Activated naive CD4-positive, alpha-beta T cell treated with anti-CD3 and anti-CD28 coated beads for 36 hours (primary cell): ENCODE data around the gene CYS1. TPM values are rescaled to one million over a fixed set of nuclear protein-coding genes. Genes with fewer than 3 reads are reported as not detected.

ENCODE experiments used
- CTCF ChIA-PET: fragments of 350-600 bp; sonication (Branson Sonifier 250); formaldehyde crosslinking; loops from one replicate; lab custom pipeline; 2021; ENCODE audit warnings: antibody characterized with exemption; lab: Charles Lee
- DNase-seq: peaks from one replicate; pipeline ENCODE4 v3.0.0-alpha.2; 2020
- H3K27ac Mint-ChIP-seq: one replicate; pipeline ENCODE4 v1.8.0; 2021; ENCODE audit warnings: mild to moderate bottlenecking, mixed read lengths
- H3K27me3 Mint-ChIP-seq: one replicate; pipeline ENCODE4 v1.8.0; 2021; ENCODE audit warnings: low read depth, mixed read lengths
- H3K36me3 Mint-ChIP-seq: one replicate; pipeline ENCODE4 v1.8.0; 2021; ENCODE audit warnings: low read depth, mixed read lengths
- H3K4me1 Mint-ChIP-seq: one replicate; pipeline ENCODE4 v1.8.0; 2021; ENCODE audit warnings: low read depth, mixed read lengths
- H3K4me3 Mint-ChIP-seq: one replicate; pipeline ENCODE4 v1.8.0; 2021; ENCODE audit warnings: mild to moderate bottlenecking, moderate library complexity, mixed read lengths
- H3K9me3 Mint-ChIP-seq: one replicate; pipeline ENCODE4 v1.8.0; 2021; ENCODE audit warnings: mixed read lengths
- intact Hi-C: fragments of 100-400 bp; cut with micrococcal nuclease; formaldehyde crosslinking; loops from one replicate; pipeline ENCODE4 v1.15.1; 2023
- total RNA-seq, 2 experiments: library from RNA; stranded (reverse); gene quantifications; one replicate each; pipeline ENCODE4 v1.2.3, GENCODE V29; 2021

Gene CYS1
- total RNA-seq, 2 experiments from 2014 or later, result not detected

DNA sequence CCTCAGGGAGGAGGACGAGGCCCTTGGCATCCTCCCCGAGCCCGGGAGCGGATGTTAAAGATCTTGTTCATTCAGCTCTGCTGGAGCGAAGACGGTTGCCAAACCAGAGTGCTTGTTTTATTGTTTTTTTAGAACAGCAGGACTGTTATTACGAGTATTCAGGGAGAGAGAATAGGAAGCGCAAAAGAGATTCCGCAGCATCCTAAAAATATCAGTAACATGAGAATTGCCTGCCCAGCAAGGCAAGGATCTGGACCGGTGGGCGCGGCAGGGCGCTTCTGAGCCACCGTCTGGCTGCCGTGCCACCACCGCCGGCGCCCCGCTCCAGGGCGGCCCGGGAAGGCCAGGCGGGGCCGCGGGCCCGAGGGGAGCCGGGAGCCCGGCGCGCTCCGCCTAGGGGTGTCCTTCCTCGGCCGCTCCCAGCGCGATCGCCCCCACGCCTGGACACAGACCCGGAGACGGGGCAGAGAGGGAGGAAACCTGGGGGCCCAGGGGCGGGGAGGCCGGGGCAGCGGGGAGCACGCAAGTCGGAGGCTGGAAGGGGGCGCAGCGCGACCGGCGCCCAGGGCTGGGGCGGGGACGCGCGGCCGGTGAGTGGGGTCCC lies 843 bp downstream of the CYS1 start:
- Mint-ChIP-seq H3K4me1 (peaks cover 10% of the 10 kb centered on the region), H3K4me3 (peak overlapping the region; percentile 68), H3K36me3 (no peaks in the 10 kb centered on the region), H3K9me3 (no peaks in the 10 kb centered on the region), H3K27me3 (peaks cover 77% of the 10 kb centered on the region), H3K27ac (no peak overlapping the region)
- CTCF ChIA-PET, result interaction anchor here (0.9 to 1.6 kb wide), 4 partner anchors 18 to 356 kb away, joined by 3 to 5 read pairs (median 4); no protein-coding TSS in a partner anchor
- peak; percentile 21 for DNase-seq
- intact Hi-C loops, result no loop called here

DNA sequence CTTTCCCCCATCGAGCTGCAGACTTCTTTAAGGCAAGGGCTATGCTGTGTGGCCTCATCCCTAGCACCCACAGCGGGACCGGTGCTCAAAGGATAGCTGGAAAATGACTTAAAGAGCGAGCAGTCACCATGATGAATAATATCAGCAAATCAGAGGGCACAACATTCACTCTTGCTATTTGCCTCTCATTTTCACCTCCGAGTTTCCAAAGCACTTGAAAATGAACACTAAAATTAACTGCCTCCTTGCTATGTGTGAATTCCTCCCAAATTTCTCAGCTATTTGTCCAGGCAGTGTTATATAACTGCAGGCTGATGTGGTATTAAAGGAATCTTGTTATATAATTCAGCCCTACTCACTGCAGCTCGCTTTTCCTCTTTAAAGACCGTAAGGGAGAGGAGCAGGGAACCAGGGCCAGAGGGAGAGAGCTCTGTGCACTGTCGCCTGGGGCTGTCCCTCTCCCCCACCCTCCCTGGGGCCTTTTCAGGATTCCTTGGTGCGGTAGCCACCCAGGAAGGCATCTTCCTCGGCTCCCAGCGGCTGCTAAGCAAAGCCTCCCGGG lies 1.4 kb downstream of the CYS1 start:
- H3K27me3 Mint-ChIP-seq, result peaks cover 77% of the 10 kb centered on the region
- CTCF ChIA-PET, result interaction anchor here (0.9 to 1.6 kb wide), 4 partner anchors 18 to 357 kb away, joined by 3 to 5 read pairs (median 4); no protein-coding TSS in a partner anchor
- peak overlapping the region; percentile 68 for H3K4me3 Mint-ChIP-seq
- intact Hi-C loops, result no loop called here
- H3K9me3 Mint-ChIP-seq, result no peaks in the 10 kb centered on the region
- no peaks in the 10 kb centered on the region for H3K36me3 Mint-ChIP-seq
- H3K27ac Mint-ChIP-seq, result no peak overlapping the region
- H3K4me1 Mint-ChIP-seq, result peaks cover 10% of the 10 kb centered on the region
- no peak for DNase-seq

DNA sequence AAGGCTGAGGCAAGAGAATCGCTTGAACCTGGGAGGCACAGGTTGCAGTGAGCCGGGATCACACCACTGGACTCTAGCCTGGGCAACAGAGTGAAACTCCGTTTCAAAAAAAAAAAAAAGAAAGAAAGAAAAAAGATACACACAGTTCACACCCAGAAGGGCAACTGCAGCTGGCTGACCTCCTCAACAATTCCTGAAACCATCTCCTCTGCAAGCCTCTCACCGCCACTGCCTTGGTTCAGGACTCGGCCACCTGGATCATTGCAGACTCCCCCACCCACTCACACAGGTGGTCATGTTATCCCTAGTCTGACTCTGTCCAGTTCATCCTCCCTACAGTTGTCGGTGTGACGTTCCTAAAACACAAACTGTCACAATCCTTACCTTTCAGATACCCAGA lies 2.2 kb downstream of the CYS1 start:
- no peak overlapping the region for H3K27ac Mint-ChIP-seq
- no peak overlapping the region for H3K4me3 Mint-ChIP-seq

DNA sequence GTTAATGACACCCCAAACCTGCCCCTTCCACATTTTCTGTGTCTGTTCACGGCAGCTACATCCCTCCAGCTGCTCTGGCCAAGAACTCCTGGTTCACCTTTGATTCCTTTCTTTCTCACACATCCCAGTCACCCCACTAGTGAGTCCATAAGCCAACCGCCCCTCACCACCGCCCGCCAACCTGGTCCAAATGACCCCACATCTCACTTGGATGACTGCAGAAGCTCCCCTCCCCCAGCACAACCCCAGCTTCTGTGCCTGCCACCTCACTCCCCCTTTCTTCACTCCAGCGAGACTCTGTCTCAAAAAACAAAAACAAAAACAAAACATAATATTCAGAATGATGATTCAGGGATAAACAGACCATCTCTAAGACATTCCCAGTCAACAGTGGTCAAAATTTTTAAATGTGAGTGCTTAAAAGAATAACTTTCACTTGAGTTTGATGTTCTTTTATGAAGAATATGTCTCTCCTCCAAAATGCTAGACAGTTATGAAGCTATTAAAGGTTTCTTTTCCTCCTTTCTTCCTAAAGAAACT lies 3.2 kb downstream of the CYS1 start:
- Mint-ChIP-seq H3K4me3 (no peak overlapping the region), H3K9me3 (no peaks in the 10 kb centered on the region), H3K36me3 (no peaks in the 10 kb centered on the region), H3K27me3 (peaks cover 69% of the 10 kb centered on the region), H3K4me1 (peaks cover 12% of the 10 kb centered on the region), H3K27ac (no peak overlapping the region)
- CTCF ChIA-PET, result interaction anchor here (2.2 kb wide), 1 partner anchor 20 kb away, joined by 8 read pairs; no protein-coding TSS in a partner anchor
- no peak for DNase-seq
- intact Hi-C loops, result no loop called here

More for the DNA sequence above, 2.2 kb downstream of the CYS1 start:
- intact Hi-C loops, result no loop called here
- peaks cover 74% of the 10 kb centered on the region for H3K27me3 Mint-ChIP-seq
- no peaks in the 10 kb centered on the region for H3K9me3 Mint-ChIP-seq
- peaks cover 10% of the 10 kb centered on the region for H3K4me1 Mint-ChIP-seq
- CTCF ChIA-PET, result interaction anchor here (1.0 to 2.2 kb wide), 2 partner anchors 19 kb away, joined by 5 to 8 read pairs; no protein-coding TSS in a partner anchor
- no peak for DNase-seq
- H3K36me3 Mint-ChIP-seq, result no peaks in the 10 kb centered on the region

DNA sequence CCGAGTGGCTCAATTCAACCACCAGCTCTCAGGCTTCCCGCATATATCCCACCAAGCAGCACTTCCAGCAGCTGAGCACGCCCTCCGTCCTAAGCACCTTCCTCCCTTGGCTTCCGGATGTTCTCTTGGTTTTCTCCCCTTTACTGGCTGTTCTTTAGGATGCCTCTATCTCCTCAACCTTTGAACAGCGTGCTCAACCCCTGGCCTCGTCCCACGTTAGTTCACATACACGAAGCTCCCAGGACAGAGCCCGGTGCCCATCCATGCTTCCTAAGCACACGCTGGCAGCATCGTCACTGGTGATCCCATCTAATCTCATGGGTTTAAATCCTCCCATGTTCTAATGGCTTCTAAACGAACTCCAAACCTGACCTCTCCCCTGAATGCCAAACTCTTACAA lies 3.7 kb downstream of the CYS1 start:
- Mint-ChIP-seq H3K4me3 (no peak overlapping the region), H3K9me3 (no peaks in the 10 kb centered on the region), H3K36me3 (no peaks in the 10 kb centered on the region), H3K4me1 (peaks cover 10% of the 10 kb centered on the region), H3K27me3 (peaks cover 67% of the 10 kb centered on the region), H3K27ac (no peak overlapping the region)
- CTCF ChIA-PET, result interaction anchor here (2.2 kb wide), 1 partner anchor 20 kb away, joined by 8 read pairs; no protein-coding TSS in a partner anchor
- intact Hi-C loops, result no loop called here
- DNase-seq, result no peak

DNA sequence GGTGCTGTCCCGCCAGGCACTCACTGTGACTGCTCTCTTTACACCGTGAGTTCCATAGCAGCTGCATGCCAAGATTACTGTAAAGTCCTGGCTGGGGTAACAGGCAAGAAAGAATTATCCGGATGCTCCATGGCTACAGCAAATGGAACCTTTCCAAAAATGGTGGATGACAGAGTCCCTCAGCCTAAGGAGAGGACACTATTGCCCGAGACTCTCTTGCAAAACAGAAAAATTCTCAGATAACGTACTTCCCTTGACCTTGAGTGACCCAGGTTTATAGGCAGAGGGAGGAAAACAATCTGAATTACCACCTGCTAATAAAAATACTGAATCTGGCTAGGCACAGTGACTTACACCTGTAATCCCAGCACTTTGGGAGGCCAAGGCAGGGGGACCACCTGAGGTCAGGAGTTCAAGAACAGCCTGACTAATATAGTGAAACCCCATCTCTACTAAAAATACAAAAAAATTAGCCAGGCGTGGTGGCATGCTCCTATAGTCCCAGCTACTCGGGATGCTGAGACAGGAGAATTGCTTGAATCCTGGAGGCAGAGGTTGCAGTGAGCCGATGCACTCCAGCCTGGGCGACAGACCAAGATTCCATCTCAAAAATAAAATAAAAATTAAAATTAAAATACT lies 4.5 kb downstream of the CYS1 start:
- Mint-ChIP-seq H3K9me3 (no peaks in the 10 kb centered on the region), H3K4me1 (peaks cover 4% of the 10 kb centered on the region), H3K36me3 (no peaks in the 10 kb centered on the region), H3K27me3 (peaks cover 61% of the 10 kb centered on the region), H3K27ac (no peak overlapping the region), H3K4me3 (no peak overlapping the region)
- intact Hi-C loops, result no loop called here
- DNase-seq, result no peak
- CTCF ChIA-PET, result interaction anchor here (0.6 to 6.9 kb wide), 7 partner anchors 14 to 357 kb away, joined by 3 to 124 read pairs (median 33); no protein-coding TSS in a partner anchor

DNA sequence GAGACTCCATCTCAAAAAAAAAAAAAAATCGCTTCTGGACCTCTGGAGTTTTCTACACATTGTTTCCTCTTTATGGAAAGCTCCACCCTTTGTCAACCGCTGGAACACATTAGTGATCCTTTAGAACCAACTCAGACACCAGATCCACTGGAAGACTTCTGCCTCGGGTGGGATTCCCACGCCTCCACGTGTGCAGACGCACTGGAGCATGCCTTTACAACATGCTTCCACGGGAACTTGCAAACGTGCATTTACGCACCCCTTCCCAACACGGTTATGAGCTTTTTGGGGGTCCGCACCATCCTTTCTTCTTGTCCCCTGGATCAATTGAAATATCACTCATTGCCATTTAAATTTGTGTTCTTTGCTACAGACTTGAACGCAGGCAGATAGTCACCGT lies 5.1 kb downstream of the CYS1 start:
- Mint-ChIP-seq H3K36me3 (no peaks in the 10 kb centered on the region), H3K4me3 (no peak overlapping the region), H3K9me3 (no peaks in the 10 kb centered on the region), H3K4me1 (peaks cover 4% of the 10 kb centered on the region), H3K27me3 (peaks cover 59% of the 10 kb centered on the region), H3K27ac (no peak overlapping the region)
- no peak for DNase-seq
- CTCF ChIA-PET, result interaction anchor here (0.6 to 6.9 kb wide), 7 partner anchors 15 to 358 kb away, joined by 3 to 124 read pairs (median 33); no protein-coding TSS in a partner anchor
- intact Hi-C loops, result no loop called here

DNA sequence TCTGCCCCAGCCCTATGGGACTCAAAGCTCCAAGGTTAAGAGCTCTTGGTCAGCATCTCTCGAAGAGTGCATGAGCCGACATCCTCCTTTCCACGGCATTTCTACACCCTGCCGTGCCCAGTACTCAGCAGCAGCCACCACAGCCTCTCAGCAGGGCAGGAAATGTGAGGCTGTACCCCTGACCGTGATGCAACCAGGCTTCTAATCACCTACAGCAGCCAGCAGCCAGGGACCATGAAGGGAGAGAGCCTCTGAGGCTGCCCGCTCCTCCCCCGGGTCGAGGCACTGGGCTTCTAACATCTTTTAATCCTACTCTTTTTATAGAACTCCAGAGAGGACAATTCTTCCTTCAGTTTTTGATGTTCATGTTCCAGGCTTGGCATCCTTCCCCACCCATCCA lies 6.5 kb downstream of the CYS1 start:
- Mint-ChIP-seq H3K27ac (no peak overlapping the region), H3K4me3 (no peak overlapping the region), H3K27me3 (peaks cover 53% of the 10 kb centered on the region), H3K9me3 (no peaks in the 10 kb centered on the region), H3K4me1 (peaks cover 1% of the 10 kb centered on the region), H3K36me3 (no peaks in the 10 kb centered on the region)
- intact Hi-C loops, result loop anchor here (2.0 to 5.0 kb wide), 3 partner anchors 67 to 587 kb away; partner anchors contain the start of gene HPCAL1
- DNase-seq, result no peak
- CTCF ChIA-PET, result interaction anchor here (0.6 to 6.9 kb wide), 21 partner anchors 9 to 629 kb away, joined by 3 to 124 read pairs (median 11); no protein-coding TSS in a partner anchor

DNA sequence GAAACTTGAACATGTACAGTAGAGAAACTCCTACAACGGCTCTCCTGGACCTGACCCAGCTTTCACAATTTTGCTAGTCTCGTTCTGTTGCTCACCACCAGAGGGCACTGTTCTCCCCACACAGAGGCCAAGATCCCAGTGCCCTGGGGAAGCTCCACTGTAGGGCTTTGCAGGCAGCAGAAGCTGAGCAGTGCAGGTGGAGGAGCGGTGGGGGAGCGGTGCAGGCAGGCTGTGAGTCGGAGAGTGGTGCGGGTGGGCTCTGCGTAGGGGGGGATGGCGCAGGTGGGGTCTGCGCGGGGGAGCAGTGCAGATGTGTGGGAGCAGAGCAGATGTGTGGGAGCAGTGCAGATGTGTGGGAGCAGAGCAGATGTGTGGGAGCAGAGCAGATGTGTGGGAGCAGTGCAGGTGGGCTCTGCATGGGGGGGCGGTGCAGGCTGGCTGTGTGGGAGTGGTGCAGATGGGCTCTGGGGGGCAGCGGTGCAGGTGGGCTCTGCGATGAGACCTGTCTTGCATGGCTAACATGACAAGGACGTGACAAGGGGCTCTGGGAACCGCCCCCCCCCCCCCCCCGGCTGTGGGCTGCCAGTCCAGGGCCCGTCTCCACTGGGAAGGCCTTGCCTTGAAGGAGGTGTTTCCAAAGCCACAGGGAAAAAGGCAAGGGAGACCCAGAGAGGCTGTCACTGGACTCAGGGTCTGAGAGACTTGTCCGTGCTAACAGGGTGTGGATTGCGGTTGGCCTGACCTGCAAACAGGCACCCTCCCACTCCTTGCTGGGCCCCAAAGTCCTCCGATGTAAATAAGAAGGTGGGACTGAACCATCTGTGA lies 7.3 kb downstream of the CYS1 start:
- Mint-ChIP-seq H3K9me3 (peaks cover 2% of the 10 kb centered on the region), H3K27me3 (peaks cover 45% of the 10 kb centered on the region), H3K27ac (no peak overlapping the region), H3K36me3 (no peaks in the 10 kb centered on the region), H3K4me3 (no peak overlapping the region), H3K4me1 (peaks cover 1% of the 10 kb centered on the region)
- CTCF ChIA-PET, result interaction anchor here (0.6 to 6.9 kb wide), 52 partner anchors 8 to 780 kb away, joined by 3 to 124 read pairs (median 4); partner anchors contain the start of gene CYS1
- intact Hi-C loops, result loop anchor here (1.0 to 5.0 kb wide), 8 partner anchors 24 to 595 kb away; partner anchors contain the start of gene HPCAL1
- DNase-seq, result peak; percentile 88

DNA sequence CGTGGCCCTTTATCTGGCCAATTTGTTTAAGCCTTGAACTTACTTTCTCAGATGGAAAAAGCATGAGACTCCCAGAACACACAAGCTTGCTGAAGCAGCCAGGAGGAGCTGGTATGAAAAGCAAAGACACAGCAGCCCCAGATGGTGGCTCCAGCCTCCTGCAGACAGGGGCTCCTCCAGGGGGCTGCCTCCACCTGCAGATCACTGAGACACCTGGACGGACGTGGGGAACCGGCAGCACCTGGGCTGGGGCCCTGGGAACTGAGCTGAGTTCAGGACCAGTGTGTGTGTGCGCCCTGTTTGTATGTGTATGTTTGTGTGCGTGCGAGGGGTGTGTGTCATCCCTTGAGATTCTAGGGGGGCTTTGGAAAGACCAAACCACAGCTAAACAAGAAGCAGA lies 8.6 kb downstream of the CYS1 start:
- intact Hi-C loops, result loop anchor here (5.0 kb wide), 1 partner anchor 231 kb away; the partner anchor contains the start of gene HPCAL1
- H3K4me1 Mint-ChIP-seq, result peaks cover 1% of the 10 kb centered on the region

DNA sequence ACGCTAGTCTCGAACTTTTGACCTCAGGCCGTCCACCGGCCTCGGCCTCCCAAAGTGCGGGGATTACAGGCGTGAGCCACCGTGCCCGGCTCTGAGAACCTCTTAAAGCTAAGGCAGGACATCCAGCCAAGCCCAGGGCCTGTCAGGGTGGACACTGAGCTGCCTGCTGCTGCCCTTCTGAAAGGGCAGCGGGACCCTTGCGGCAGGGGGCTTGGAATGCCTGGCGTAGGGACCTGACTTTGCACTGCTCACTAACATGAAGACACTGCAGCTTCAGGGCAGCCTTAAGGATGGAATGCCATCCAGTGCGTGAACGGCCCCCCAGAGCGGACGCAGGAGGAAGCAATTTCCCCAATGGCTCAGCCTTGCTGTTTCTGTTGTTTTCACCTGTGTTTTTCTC lies 9.0 kb downstream of the CYS1 start:
- CTCF ChIA-PET, result interaction anchor here (0.7 to 6.9 kb wide), 14 partner anchors 10 to 368 kb away, joined by 3 to 124 read pairs (median 12); no protein-coding TSS in a partner anchor
- H3K36me3 Mint-ChIP-seq, result no peaks in the 10 kb centered on the region
- H3K27ac Mint-ChIP-seq, result no peak overlapping the region

More for the DNA sequence above, 8.6 kb downstream of the CYS1 start:
- CTCF ChIA-PET, result interaction anchor here (0.7 to 6.9 kb wide), 23 partner anchors 11 to 368 kb away, joined by 3 to 124 read pairs (median 6); no protein-coding TSS in a partner anchor
- Mint-ChIP-seq H3K4me3 (no peak overlapping the region), H3K27me3 (peaks cover 32% of the 10 kb centered on the region), H3K9me3 (peaks cover 4% of the 10 kb centered on the region), H3K27ac (no peak overlapping the region), H3K36me3 (no peaks in the 10 kb centered on the region)
- no peak for DNase-seq

More for the DNA sequence above, 9.0 kb downstream of the CYS1 start:
- H3K4me3 Mint-ChIP-seq, result no peak overlapping the region
- H3K4me1 Mint-ChIP-seq, result peaks cover 1% of the 10 kb centered on the region
- intact Hi-C loops, result loop anchor here (5.0 kb wide), 1 partner anchor 231 kb away; the partner anchor contains the start of gene HPCAL1
- DNase-seq, result no peak
- peaks cover 28% of the 10 kb centered on the region for H3K27me3 Mint-ChIP-seq
- H3K9me3 Mint-ChIP-seq, result peaks cover 4% of the 10 kb centered on the region
